HG02885 (cell line): ENCODE results near the gene MRPS18B.
"Not testable (repeated sequence)": the region's sequence is repeated elsewhere in the genome, so short reads cannot be mapped to it uniquely, and the experiment has no call there.

ENCODE experiments used
- ATAC-seq: cut with Tn5 transposase; IDR thresholded peaks from one replicate; pipeline ENCODE4 v1.9.1; 2021; ENCODE audit warnings: mild to moderate bottlenecking; ENCODE audit not compliant: unreplicated experiment, poor library complexity

Gene MRPS18B

DNA sequence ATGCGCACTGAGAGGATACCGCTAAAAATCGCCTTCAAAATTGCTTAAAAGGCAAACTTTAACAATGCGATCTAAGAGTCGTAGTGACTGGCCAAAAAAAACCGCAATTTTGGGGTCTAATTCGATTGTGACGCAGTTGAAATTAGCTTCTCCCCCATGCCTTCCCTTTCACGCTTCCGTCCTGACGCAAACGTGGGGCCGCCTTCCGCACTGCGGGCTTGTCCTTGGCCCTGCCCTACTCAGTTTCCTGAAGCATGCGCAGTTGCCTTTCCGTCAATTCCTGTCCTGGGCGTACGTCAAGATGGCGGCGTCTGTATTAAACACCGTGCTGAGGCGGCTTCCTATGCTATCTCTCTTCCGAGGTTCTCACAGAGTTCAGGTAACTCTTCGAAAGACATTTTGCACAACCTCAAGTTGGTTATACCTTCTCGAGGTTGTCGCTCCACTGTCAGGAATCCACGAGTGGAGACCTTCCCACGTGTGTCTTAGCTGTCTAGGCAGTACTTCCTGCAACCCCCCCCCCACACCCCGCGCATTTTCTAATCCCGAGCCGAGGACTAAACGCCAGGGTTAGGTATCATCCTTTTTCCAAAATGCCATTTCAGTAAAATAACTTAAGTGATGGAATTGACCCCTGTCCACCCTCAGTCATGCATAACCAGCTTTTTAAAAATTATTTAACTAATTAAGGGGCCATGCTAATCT, at the start of gene MRPS18B:
Gene MRPS18B (plus strand): TSS at position 276 of the 705 bp plus-strand sequence. CDS start 26 bp downstream, at position 302.
- peak; percentile 77 for ATAC-seq

GRCh38 chr6:30568245-30568644, 49.4 kb upstream of the MRPS18B start:
- ATAC-seq: no peak

DNA sequence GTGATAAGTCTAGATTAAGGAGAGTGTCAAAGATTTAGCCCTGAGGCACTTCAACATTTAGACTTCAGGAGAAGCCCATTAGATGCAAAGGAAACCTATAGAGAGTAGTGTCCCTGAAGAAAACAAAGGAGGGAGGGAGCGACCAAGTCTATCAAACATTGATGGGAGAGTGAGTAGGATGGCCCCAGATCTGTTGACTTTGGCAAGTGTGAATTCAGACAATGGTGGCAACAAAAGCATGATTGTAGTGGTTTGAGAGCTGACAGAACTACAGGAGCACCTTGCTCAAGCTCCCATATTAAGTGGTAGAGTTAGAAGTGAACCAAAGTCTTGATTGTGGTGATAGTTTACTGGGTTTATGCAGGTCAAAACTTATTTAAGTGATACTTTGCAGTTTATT, 47.4 kb upstream of the MRPS18B start:
- no peak for ATAC-seq

DNA sequence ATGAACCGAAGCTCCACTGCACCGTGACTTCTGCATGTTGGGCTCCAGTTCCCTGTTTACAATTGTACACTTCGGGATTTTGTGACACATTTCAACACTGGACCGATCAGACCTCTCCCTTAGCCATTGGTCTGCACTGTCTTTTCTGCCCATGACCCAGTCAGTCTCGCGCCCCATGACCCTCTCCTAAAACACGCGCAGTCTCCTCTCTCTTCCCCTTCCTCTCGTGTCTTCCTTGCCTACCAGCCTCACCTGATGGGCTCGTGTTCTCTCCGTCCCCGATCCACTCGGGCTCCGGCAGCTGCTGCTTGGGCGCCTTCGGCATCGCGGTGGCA, 46.9 kb upstream of the MRPS18B start:
- ATAC-seq: peak; percentile 17

- peak; percentile 95 for ATAC-seq
Measured at GRCh38 chr6:30571075-30571761, 46.4 kb upstream of the MRPS18B start, which contains the start of gene ABCF1. ABCF1 (plus strand) TSS chr6:30571442; CDS start chr6:30571488, 46 bp downstream.

GRCh38 chr6:30571762-30572082, 45.9 kb upstream of the MRPS18B start:
- no peak for ATAC-seq

DNA sequence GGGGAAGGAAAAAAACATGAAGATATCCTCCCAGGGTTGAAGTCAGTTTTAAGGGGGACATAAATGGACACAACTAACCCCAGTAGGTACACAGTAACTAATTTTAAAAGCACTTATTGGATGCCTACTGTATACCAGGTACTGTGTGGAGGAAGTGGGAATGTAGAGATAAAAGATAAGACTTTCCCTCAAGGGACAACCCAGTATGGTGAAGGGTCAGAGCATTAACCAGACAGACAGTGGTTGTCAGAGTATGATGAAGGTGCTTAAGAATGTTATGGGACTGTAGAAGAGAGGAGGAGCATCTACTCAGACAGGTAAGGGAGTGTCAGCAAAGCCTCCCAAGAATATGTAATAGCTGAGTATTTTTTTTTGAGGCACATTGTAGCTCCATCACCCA, 45.5 kb upstream of the MRPS18B start:
- ATAC-seq: no peak

DNA sequence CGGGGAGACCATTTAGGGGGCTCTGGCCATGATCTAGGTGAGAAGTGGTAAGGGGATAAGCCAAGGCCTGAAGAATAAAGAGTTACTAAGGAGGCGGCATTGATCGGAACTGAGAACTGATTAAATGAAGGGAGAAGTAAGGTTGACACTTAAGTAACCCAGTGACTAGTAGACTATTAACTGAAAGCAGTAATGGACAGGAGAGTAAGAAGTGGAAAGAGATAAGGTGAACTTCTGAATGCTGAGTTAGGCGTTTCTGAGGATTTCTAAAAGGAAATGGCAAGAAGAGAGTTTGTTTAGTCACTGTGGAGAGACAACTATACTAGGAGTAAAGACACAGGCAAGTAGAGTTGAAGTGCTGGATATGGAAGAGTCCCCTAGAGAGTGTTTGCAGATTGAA, 44.5 kb upstream of the MRPS18B start:
- no peak for ATAC-seq

- no peak for ATAC-seq
Measured at GRCh38 chr6:30578051-30578450, 39.6 kb upstream of the MRPS18B start.

- no peak for ATAC-seq
Measured at GRCh38 chr6:30583921-30584320, 33.7 kb upstream of the MRPS18B start.

- ATAC-seq: no peak
Measured at GRCh38 chr6:30589754-30590358, 27.8 kb upstream of the MRPS18B start.

- no peak for ATAC-seq
Measured at GRCh38 chr6:30590509-30590908, 27.1 kb upstream of the MRPS18B start.

DNA sequence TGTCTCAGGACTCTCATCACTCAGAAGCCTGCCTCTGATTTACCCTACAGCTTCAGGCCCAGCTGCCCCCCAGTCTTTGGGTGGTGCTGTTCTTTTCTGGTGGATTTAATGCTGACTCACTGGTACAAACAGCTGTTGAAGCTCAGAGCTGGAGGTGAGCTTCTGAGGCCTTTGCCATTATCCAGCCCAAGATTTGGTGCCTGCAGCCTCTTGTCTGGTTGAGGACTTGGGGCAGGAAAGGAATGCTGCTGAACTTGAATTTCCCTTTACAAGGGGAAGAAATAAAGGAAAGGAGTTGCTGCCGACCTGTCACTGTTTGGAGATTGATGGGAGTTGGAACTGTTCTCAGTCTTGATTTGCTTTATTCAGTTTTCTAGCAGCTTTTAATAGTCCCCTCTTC, 26.6 kb upstream of the MRPS18B start:
- no peak for ATAC-seq

GRCh38 chr6:30592287-30592686, 25.4 kb upstream of the MRPS18B start:
- no peak for ATAC-seq

DNA sequence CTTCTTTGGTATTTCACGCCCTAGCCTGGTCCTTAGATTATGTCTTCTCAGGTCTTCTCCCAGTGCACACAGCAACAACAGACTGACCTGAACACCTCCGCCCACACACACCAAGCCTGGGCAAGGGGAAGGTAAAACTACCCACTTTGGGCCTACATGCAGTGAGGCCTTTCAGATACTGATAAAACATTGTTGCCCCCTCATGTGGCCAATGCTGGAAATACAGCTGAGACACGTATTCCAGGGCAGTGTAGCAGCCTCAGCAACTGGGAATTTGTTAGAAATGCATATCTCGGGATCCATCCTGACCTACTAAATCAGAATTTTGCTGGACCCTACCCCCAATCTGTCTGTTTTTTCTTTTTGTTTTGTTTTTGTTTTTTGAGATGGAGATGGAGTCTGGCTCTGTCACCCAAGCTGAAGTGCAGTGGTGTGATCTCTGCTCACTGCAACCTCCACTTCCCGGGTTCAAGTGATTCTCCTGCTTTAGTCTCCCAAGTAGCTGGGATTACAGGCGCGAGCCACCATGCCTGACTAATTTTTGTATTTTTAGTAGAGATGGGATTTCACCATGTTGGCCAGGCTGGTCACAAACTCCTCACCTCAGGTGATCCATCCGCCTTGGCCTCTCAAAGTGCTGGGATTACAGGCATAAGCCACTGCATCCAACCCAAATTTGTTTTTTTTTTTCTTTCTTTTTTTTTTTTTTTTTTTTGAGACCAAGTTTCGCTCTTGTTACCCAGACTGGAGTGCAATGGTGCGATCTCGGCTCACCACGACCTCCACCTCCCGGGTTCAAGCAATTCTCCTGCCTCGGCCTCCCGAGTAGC, 20.1 kb upstream of the MRPS18B start:
- ATAC-seq: not testable (repeated sequence)

GRCh38 chr6:30598912-30599624, 18.6 kb upstream of the MRPS18B start:
- ATAC-seq: no peak

DNA sequence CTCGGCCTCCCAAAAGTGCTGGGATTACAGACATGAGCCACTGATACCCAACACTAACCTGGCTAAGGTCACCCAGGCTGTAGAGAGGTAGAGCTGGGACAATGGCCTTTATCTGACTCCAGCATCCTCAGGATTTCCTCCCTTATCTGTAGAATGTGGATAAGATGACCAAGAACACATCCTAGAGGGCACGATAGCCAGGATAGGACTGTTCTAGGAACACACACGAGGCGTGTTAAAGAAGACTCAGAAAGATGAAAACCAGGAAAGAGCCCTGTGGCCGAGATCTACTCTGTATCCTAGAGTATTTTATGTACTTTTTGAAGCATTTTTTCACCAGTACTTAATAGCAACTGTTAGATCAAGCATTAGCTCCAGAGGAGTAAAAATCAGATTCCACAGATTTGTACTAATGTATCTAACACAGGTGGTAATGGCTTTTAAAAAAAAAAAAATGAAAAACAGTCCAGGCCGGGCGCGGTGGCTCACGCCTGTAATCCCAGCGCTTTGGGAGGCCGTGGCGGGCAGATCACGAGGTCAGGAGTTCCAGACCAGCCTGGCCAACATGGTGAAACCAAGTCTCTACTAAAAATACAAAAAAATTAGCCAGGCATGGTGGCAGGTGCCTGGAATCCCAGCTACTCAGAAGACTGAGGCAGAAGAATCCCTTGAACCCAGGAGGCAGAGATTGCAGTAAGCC, 17.9 kb upstream of the MRPS18B start:
- no peak for ATAC-seq

DNA sequence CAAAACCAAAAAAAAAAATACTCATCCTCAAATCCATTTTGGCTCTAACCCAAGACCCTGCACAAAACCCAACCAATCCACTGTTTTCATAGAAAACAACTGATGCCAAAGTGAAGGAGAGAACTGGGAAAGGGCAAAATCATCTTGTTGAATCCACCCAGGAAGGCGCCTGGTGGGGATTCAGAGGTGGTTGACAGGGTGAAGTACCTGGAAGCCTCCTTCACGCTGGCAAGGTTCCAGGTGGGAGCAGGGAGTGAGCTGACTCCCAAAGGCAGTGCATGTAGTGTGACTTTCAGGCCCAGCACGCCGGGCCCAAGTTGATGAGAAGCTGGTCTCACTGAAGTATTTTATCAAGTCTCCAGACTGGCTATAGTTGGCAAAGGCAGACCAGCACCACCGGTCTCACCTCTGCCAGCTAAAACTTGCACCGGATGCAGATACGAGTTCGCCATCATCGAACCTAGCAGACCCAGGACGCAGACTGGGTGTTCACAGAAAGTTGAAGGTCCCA, 17.1 kb upstream of the MRPS18B start:
- no peak for ATAC-seq

GRCh38 chr6:30601436-30601814, 16.2 kb upstream of the MRPS18B start:
- ATAC-seq: no peak
